ENCODE measurements around the gene CEP112. TPM values are rescaled to one million over a fixed set of nuclear protein-coding genes. Genes with fewer than 3 reads are reported as not detected.
"Not testable (repeated sequence)": the region's sequence is repeated elsewhere in the genome, so short reads cannot be mapped to it uniquely, and the experiment has no call there.

The CEP112 gene
- total and polyA plus RNA-seq, 2 of the 13 experiments (the other 11 are each of a cell fraction or from before 2014, with no cell fraction given) = 1.2 to 3.4 TPM

- Histone ChIP-seq H3K36me3 (replicated peaks in 1 of 2; ENCODE audit: control insufficient read depth in 1 of 2, insufficient read depth in 2 of 2, low read length in 2 of 2) (no peaks in the 10 kb centered on the region), H3K27me3 (ENCODE audit: control insufficient read depth in 1 of 2, insufficient read depth in 2 of 2, low read length in 2 of 2) (no peaks in the 10 kb centered on the region; a peak in 1 of 5 replicates), H4K20me1 (ENCODE audit: insufficient read depth, low read length) (no peaks in the 10 kb centered on the region), H2AFZ (ENCODE audit: low read length) (no peak overlapping the region), H3K79me2 (ENCODE audit: insufficient read depth, low read length) (no peaks in the 10 kb centered on the region), H3K9me3 (ENCODE audit: low read length) (peaks cover 24% of the 10 kb centered on the region), H3K9ac (ENCODE audit: insufficient read depth, low read depth, low read length) (no peak overlapping the region), H3K4me2 (ENCODE audit: low read depth, low read length) (no peak overlapping the region), H3K4me3 (replicated peaks in 1 of 3; ENCODE audit: insufficient read depth in 1 of 3, low read depth in 2 of 3, low read length in 3 of 3) (no peak overlapping the region), H3K27ac (ENCODE audit: extremely low read length, insufficient read depth, low read length) (no peak overlapping the region), H3K4me1 (ENCODE audit: insufficient read depth, low read length) (no peaks in the 10 kb centered on the region)
- in situ Hi-C loops (cut with HindIII; ENCODE audit: extremely low pct_ligation_motif_present, low pct_unique_long_range_greater_than_20kb) = no loop called here
- ATAC-seq = no peak
- WGBS (ENCODE audit: low lambda C conversion rate) = 40% methylated on average over 2 of the region's 2 CpGs
- no peak for DNase-seq (ENCODE audit: low spot score)
- intact Hi-C loops (cut with micrococcal nuclease; ENCODE audit: unreplicated experiment) = no loop called here
- CTCF ChIA-PET (ENCODE audit: low intra/inter-chr PET ratio, low total read pairs) = no interaction called here
- POLR2A ChIA-PET = no interaction called here
- TF ChIP-seq NR2F2 (IDR thresholded peaks at IDR 0.05; ENCODE audit: borderline replicate concordance, low read depth) = no peak
- no peak for TF ChIP-seq ZMYM4 (CRISPR knock-in tag; IDR thresholded peaks at IDR 0.05)
- no peak for TF ChIP-seq ZSCAN31 (CRISPR knock-in tag; IDR thresholded peaks at IDR 0.05; ENCODE audit: low read depth)
- no peak for TF ChIP-seq ZFP36 (IDR thresholded peaks at IDR 0.05; ENCODE audit: borderline replicate concordance, low read depth, low read length, partially characterized antibody)
- TF ChIP-seq TCF12 (IDR thresholded peaks at IDR 0.05) = no peak
- TF ChIP-seq TCF12 (CRISPR knock-in tag; IDR thresholded peaks at IDR 0.05) = no peak
- TF ChIP-seq KMT2A (CRISPR knock-in tag; IDR thresholded peaks at IDR 0.05) = no peak
- TF ChIP-seq MBNL3 (CRISPR knock-in tag; conservative IDR thresholded peaks at IDR 0.05) = no peak
- no peak for TF ChIP-seq ZNF710 (CRISPR knock-in tag; IDR thresholded peaks at IDR 0.05; ENCODE audit: borderline replicate concordance)
- TF ChIP-seq TFDP1 (CRISPR knock-in tag; IDR thresholded peaks at IDR 0.05; ENCODE audit: borderline replicate concordance) = no peak
- no peak for TF ChIP-seq ATF4 (CRISPR knock-in tag; IDR thresholded peaks at IDR 0.05)
- TF ChIP-seq RAD51 (IDR thresholded peaks at IDR 0.05; ENCODE audit: borderline replicate concordance) = no peak
- TF ChIP-seq TMF1 (CRISPR knock-in tag; IDR thresholded peaks at IDR 0.05; ENCODE audit: low read depth) = no peak
- no peak for TF ChIP-seq ATF1 (CRISPR knock-in tag; IDR thresholded peaks at IDR 0.05)
- no peak for TF ChIP-seq ZNF264 (CRISPR knock-in tag; IDR thresholded peaks at IDR 0.05)
- BruUV-seq (replicated peaks) = no TSS peak
- no peak for FAIRE-seq
These were observed 361.6 kb downstream of the CEP112 start for GRCh38 chr17:65830356-65830755.

- not testable (repeated sequence) for BruUV-seq (replicated peaks); H3K36me3 ChIP-seq (replicated peaks in 1 of 2; ENCODE audit: control insufficient read depth in 1 of 2, insufficient read depth in 2 of 2, low read length in 2 of 2)
These were observed 365.4 kb downstream of the CEP112 start for GRCh38 chr17:65826577-65826976.

More at GRCh38 chr17:65826577-65826976, 365.4 kb downstream of the CEP112 start:
- in situ Hi-C loops (cut with HindIII; ENCODE audit: extremely low pct_ligation_motif_present, low pct_unique_long_range_greater_than_20kb); ATAC-seq; POLR2A ChIA-PET; H3K9ac ChIP-seq (ENCODE audit: insufficient read depth, low read depth, low read length); H3K4me2 ChIP-seq (ENCODE audit: low read depth, low read length); CTCF ChIA-PET (ENCODE audit: low intra/inter-chr PET ratio, low total read pairs); H4K20me1 ChIP-seq (ENCODE audit: insufficient read depth, low read length); H3K27ac ChIP-seq (ENCODE audit: extremely low read length, insufficient read depth, low read length); FAIRE-seq; intact Hi-C loops (cut with micrococcal nuclease; ENCODE audit: unreplicated experiment); H3K9me3 ChIP-seq (ENCODE audit: low read length); H3K4me1 ChIP-seq (ENCODE audit: insufficient read depth, low read length); H2AFZ ChIP-seq (ENCODE audit: low read length); H3K27me3 ChIP-seq (ENCODE audit: control insufficient read depth in 1 of 2, insufficient read depth in 2 of 2, low read length in 2 of 2); H3K79me2 ChIP-seq (ENCODE audit: insufficient read depth, low read length); DNase-seq (ENCODE audit: low spot score); H3K4me3 ChIP-seq (replicated peaks in 1 of 3; ENCODE audit: insufficient read depth in 1 of 3, low read depth in 2 of 3, low read length in 3 of 3): not testable (repeated sequence)
- 27% methylated on average over 2 of the region's 2 CpGs for WGBS (ENCODE audit: low lambda C conversion rate)

Data from HepG2 (cell line).